ENCODE measurements around the gene EXOSC10.
"Not testable (repeated sequence)": the region's sequence is repeated elsewhere in the genome, so short reads cannot be mapped to it uniquely, and the experiment has no call there.

The EXOSC10 gene

GRCh38 chr1:11109047-11109760 lies 9.5 kb upstream of the EXOSC10 start:
- H3K4me3 ChIP-seq (ENCODE audit: low read depth, low read length), result no peak overlapping the region
- TF ChIP-seq CTCF (IDR thresholded peaks at IDR 0.05; ENCODE audit: low read depth, low read length), result no peak

GRCh38 chr1:11107599-11107998 lies 7.9 kb upstream of the EXOSC10 start:
- no peak overlapping the region for H3K4me3 ChIP-seq (ENCODE audit: low read depth, low read length)
- no peak for TF ChIP-seq CTCF (IDR thresholded peaks at IDR 0.05; ENCODE audit: low read depth, low read length)

GRCh38 chr1:11105586-11105985 lies 5.9 kb upstream of the EXOSC10 start:
- TF ChIP-seq CTCF (IDR thresholded peaks at IDR 0.05; ENCODE audit: low read depth, low read length), result no peak
- H3K4me3 ChIP-seq (ENCODE audit: low read depth, low read length), result no peak overlapping the region

- no peak for TF ChIP-seq CTCF (IDR thresholded peaks at IDR 0.05; ENCODE audit: low read depth, low read length)
- no peak overlapping the region for H3K4me3 ChIP-seq (ENCODE audit: low read depth, low read length)
Observed at GRCh38 chr1:11101347-11101746, 1.7 kb upstream of the EXOSC10 start.

GRCh38 chr1:11100806-11101205 lies 1.1 kb upstream of the EXOSC10 start:
- H3K4me3 ChIP-seq (ENCODE audit: low read depth, low read length), result not testable (repeated sequence)

- TF ChIP-seq CTCF (IDR thresholded peaks at IDR 0.05; ENCODE audit: low read depth, low read length), result no peak
- peak overlapping the region; percentile 94 for H3K4me3 ChIP-seq (ENCODE audit: low read depth, low read length)
Observed at GRCh38 chr1:11100149-11100493, 452 bp upstream of the EXOSC10 start.

GRCh38 chr1:11098931-11099309 lies 749 bp downstream of the EXOSC10 start:
- no peak for TF ChIP-seq CTCF (IDR thresholded peaks at IDR 0.05; ENCODE audit: low read depth, low read length)
- H3K4me3 ChIP-seq (ENCODE audit: low read depth, low read length), result peak overlapping the region; percentile 94

- not testable (repeated sequence) for H3K4me3 ChIP-seq (ENCODE audit: low read depth, low read length)
Observed at GRCh38 chr1:11083784-11084183, 15.9 kb downstream of the EXOSC10 start.
